Thyroid gland (tissue), 4 donors: ENCODE results near the gene DPAGT1.

Source experiments
- POLR2A ChIP-seq, 2 donors: fragments of 450-650 bp; IDR thresholded peaks; one replicate each; pipeline ENCODE4 v1.6.1; 2017; ENCODE audit warnings: antibody characterized with exemption in 2 of 2, mild to moderate bottlenecking in 2 of 2, moderate library complexity in 1 of 2
- TF ChIP-seq, protein P1 (sequence below), 6 experiments: fragments of 200-600 bp in 3 of 6; fragments of 450-650 bp in 3 of 6; sonication (generic) in 3 of 6; IDR thresholded peaks; one replicate each; pipeline ENCODE4 v1.5.1; 2016 to 2019; ENCODE audit warnings: antibody characterized with exemption in 6 of 6, mild to moderate bottlenecking in 2 of 6, inconsistent platforms in 1 of 6, moderate library complexity in 1 of 6

DNA sequence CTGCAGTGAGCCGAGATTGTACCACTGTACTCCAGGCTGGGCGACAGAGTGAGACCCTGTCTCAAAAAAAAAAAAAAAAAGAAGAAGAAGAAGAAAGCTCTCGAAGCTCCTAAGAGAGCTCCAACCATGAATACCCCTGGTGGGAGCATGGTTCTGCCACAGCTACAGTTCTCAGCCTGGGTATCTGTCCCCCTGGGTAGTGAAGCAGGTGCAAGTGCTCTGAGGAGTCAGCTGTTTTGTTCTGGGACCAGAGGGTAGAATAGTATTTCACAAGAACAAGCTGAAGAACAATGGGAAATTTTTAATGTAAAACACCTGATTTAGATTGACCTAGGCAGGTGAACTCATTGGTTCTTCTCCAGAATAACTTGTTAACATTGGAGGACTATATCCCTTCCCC, 40.4 kb downstream of the DPAGT1 start:
- TF ChIP-seq, protein P1, sequence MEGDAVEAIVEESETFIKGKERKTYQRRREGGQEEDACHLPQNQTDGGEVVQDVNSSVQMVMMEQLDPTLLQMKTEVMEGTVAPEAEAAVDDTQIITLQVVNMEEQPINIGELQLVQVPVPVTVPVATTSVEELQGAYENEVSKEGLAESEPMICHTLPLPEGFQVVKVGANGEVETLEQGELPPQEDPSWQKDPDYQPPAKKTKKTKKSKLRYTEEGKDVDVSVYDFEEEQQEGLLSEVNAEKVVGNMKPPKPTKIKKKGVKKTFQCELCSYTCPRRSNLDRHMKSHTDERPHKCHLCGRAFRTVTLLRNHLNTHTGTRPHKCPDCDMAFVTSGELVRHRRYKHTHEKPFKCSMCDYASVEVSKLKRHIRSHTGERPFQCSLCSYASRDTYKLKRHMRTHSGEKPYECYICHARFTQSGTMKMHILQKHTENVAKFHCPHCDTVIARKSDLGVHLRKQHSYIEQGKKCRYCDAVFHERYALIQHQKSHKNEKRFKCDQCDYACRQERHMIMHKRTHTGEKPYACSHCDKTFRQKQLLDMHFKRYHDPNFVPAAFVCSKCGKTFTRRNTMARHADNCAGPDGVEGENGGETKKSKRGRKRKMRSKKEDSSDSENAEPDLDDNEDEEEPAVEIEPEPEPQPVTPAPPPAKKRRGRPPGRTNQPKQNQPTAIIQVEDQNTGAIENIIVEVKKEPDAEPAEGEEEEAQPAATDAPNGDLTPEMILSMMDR (IDR thresholded peaks at IDR 0.05) = no peak
- TF ChIP-seq POLR2A (IDR thresholded peaks at IDR 0.05) = no peak
